Naive thymus-derived CD4-positive, alpha-beta T cell (primary cell): Measurements from ENCODE around the gene TRIM26. TPM values are rescaled to one million over a fixed set of nuclear protein-coding genes. Genes with fewer than 3 reads are reported as not detected.

Source experiments
- ATAC-seq: fragments of 150-1000 bp; cut with Tn5 transposase; 2 replicates; pipeline ENCODE4 v1.10.0; 2021; ENCODE audit warnings: mild to moderate bottlenecking, moderate library complexity
- CTCF ChIA-PET: fragments of 350-600 bp; sonication (Branson Sonifier 250); formaldehyde crosslinking; loops from one replicate; lab custom pipeline; 2021; ENCODE audit warnings: antibody characterized with exemption; lab: Charles Lee
- POLR2A ChIA-PET: fragments of 350-600 bp; sonication (Branson Sonifier 250); formaldehyde crosslinking; loops from one replicate; lab custom pipeline; 2021; ENCODE audit warnings: antibody characterized with exemption, inconsistent platforms; lab: Charles Lee
- DNase-seq, 9 donors: peaks; one replicate each; pipeline versions ENCODE4 v3.0.0 to v3.0.0-alpha.2; 2020 to 2022; ENCODE audit warnings: mixed read lengths in 1 of 9
- H3K27ac ChIP-seq: one replicate; pipeline ENCODE4 v1.7.0; 2013; ENCODE audit warnings: mild to moderate bottlenecking, low read depth, low read length, moderate library complexity
- H3K27me3 ChIP-seq, 2 donors: one replicate each; pipeline ENCODE4 v1.7.0; 2013; ENCODE audit warnings: low read length in 2 of 2, mild to moderate bottlenecking in 2 of 2, moderate library complexity in 2 of 2; ENCODE audit not compliant: control insufficient read depth in 2 of 2, insufficient read depth in 2 of 2
- H3K36me3 ChIP-seq, 3 experiments: 1 replicate in 2 of 3; 2 replicates in 1 of 3; pipeline ENCODE4 v1.7.0; 2013; ENCODE audit warnings: low read length in 3 of 3, mild to moderate bottlenecking in 3 of 3, moderate library complexity in 1 of 3; ENCODE audit not compliant: insufficient read depth in 3 of 3, control insufficient read depth in 2 of 3
- H3K4me1 ChIP-seq, 2 donors: one replicate each; pipeline ENCODE4 v1.7.0; 2013; ENCODE audit warnings: low read length in 2 of 2, mild to moderate bottlenecking in 2 of 2, moderate library complexity in 1 of 2; ENCODE audit not compliant: control insufficient read depth in 2 of 2, insufficient read depth in 2 of 2
- H3K4me3 ChIP-seq: 2 replicates; pipeline ENCODE4 v1.7.0; 2013; ENCODE audit warnings: mild to moderate bottlenecking, low read length
- H3K9me3 ChIP-seq, 3 experiments: 1 replicate in 2 of 3; 2 replicates in 1 of 3; pipeline ENCODE4 v1.7.0; 2013; ENCODE audit warnings: low read length in 3 of 3; ENCODE audit not compliant: control insufficient read depth in 2 of 3
- H3K27ac Mint-ChIP-seq, 9 donors: one replicate each; pipeline ENCODE4 v1.8.0; 2020 to 2022; ENCODE audit warnings: mixed read lengths in 9 of 9, mild to moderate bottlenecking in 8 of 9, moderate library complexity in 5 of 9, inconsistent platforms in 2 of 9
- H3K27me3 Mint-ChIP-seq, 5 donors: one replicate each; pipeline ENCODE4 v1.8.0; 2021 to 2022; ENCODE audit warnings: mixed read lengths in 5 of 5, mild to moderate bottlenecking in 1 of 5
- H3K36me3 Mint-ChIP-seq, 5 donors: one replicate each; pipeline ENCODE4 v1.8.0; 2020 to 2022; ENCODE audit warnings: mixed read lengths in 5 of 5, mild to moderate bottlenecking in 3 of 5, inconsistent platforms in 1 of 5
- H3K4me1 Mint-ChIP-seq, 7 donors: one replicate each; pipeline ENCODE4 v1.8.0; 2020 to 2022; ENCODE audit warnings: mixed read lengths in 7 of 7, mild to moderate bottlenecking in 3 of 7, inconsistent platforms in 1 of 7
- H3K4me3 Mint-ChIP-seq, 10 donors: one replicate each; pipeline ENCODE4 v1.8.0; 2020 to 2022; ENCODE audit warnings: mild to moderate bottlenecking in 10 of 10, mixed read lengths in 10 of 10, moderate library complexity in 6 of 10, inconsistent platforms in 2 of 10
- H3K9me3 Mint-ChIP-seq, 11 donors: one replicate each; pipeline ENCODE4 v1.8.0; 2020 to 2022; ENCODE audit warnings: mixed read lengths in 11 of 11, mild to moderate bottlenecking in 4 of 11, inconsistent platforms in 1 of 11, moderate library complexity in 1 of 11
- intact Hi-C, 2 donors: fragments of 100-400 bp; cut with micrococcal nuclease; formaldehyde crosslinking; loops; one replicate each; pipeline ENCODE4 v1.15.1; 2023
- polyA plus RNA-seq, 2 donors: library from polyadenylated mRNA; unstranded; fragments of 300-500 nt; fragmentation: Illumina TruSeq; gene quantifications; one replicate each; pipeline ENCODE4 v1.2.3, GENCODE V29; 2021
- total RNA-seq, 6 experiments: library from RNA in 5 of 6; stranded (reverse) in 5 of 6; gene quantifications; 1 replicate in 5 of 6; 2 replicates in 1 of 6; pipeline ENCODE4 v1.2.3 and lab custom pipeline; 2021 to 2026

The TRIM26 gene
- total and polyA plus RNA-seq, 7 experiments from 2014 or later, result 23.0 to 73.1 (median 47.6) TPM

DNA sequence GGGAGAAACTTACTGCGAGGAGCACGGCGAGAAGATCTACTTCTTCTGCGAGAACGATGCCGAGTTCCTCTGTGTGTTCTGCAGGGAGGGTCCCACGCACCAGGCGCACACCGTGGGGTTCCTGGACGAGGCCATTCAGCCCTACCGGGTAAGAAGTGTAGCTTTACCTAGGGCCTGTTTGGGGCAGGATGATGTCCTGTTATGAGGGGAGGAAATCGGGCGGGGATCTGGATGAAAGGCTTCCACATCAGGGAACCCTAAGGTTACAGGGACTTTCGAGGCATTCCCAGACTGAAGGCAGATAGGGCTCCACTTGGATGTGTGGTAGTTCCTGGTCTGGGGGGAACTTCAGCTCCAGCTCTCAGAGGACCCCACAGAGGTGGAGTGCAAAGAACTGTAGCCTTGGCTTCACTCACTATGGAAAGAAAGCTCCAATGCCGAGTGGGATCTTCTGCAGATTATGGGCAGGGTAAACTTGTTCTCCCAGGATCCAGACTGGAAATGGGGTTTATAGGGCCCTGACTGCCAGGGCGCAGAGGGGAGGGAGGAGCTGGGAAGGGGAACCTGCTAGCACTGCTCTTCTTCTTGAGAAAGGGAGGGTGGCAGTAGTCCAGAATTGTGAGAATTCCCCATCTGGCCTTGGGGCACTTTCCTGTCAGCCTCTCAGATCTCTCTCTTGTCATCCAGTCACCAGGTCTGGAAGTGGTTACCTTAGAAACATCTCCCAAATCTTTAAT, 49.1 kb downstream of the TRIM26 start:
- H3K4me1 Mint-ChIP-seq, result peaks cover 2 to 55% (median 12%) of the 10 kb centered on the region in 7 donors
- no peak overlapping the region for H3K27ac Mint-ChIP-seq
- Histone ChIP-seq H3K4me3 (no peak overlapping the region), H3K4me1 (no peaks in the 10 kb centered on the region), H3K36me3 (no peaks in the 10 kb centered on the region), H3K27ac (no peak overlapping the region), H3K27me3 (peaks cover 0 to 1% of the 10 kb centered on the region in 2 donors), H3K9me3 (no peaks in the 10 kb centered on the region)
- CTCF ChIA-PET, result no interaction called here
- no peaks in the 10 kb centered on the region for H3K36me3 Mint-ChIP-seq
- H3K4me3 Mint-ChIP-seq, result no peak overlapping the region
- DNase-seq, result no peak
- no peak for ATAC-seq
- intact Hi-C loops, result no loop called here
- POLR2A ChIA-PET, result no interaction called here
- H3K9me3 Mint-ChIP-seq, result no peaks in the 10 kb centered on the region
- H3K27me3 Mint-ChIP-seq, result peaks cover 0 to 23% (median 20%) of the 10 kb centered on the region in 5 donors

DNA sequence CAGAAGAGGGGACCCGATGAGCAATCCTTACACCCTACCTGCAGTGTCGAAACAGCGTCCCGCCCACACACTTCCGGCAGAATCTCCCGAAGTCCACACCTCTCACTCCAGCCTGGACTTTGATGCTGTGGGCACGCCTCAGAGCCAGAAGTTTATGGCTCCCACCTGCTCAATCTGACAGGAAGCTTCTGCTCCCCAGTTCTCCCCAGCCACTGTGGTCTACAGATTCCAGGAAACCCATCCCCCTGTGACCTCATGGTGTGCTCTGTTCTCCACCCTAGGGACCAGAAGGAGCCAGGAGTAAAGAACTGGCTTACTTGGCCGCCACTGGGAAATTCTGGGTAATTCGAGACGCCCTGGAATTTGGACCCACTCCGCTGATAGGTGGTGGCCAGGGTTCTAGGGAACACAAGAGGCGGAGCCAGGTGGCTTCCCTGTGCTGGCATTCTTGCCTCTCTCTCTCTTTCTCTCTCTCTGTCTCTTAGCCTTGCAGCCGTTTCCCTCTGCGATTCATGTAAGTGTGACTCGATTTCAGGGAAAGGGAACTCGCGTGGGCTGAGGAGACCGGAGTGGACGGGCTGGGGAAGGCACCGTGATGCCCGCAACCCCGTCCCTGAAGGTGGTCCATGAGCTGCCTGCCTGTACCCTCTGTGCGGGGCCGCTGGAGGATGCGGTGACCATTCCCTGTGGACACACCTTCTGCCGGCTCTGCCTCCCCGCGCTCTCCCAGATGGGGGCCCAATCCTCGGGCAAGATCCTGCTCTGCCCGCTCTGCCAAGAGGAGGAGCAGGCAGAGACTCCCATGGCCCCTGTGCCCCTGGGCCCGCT, 49.9 kb downstream of the TRIM26 start, which contains the start of gene TRIM15:
Gene TRIM15, plus strand, starts transcription at position 457 of the 828 bp plus-strand sequence. Its CDS starts 139 bp downstream, at position 596.
- ChIA-PET CTCF (no interaction called here), POLR2A (no interaction called here)
- H3K4me3 ChIP-seq, result no peak within 1 kb of the TSS
- intact Hi-C loops, result no loop called here
- H3K27ac Mint-ChIP-seq, result peak within 1 kb of the TSS in 2 of 9 donors; percentile 0 to 5
- no peaks in the 10 kb centered on the region for H3K9me3 ChIP-seq
- H3K4me3 Mint-ChIP-seq, result peak within 1 kb of the TSS in 5 of 10 donors; percentile 2 to 57 (median 22)
- ATAC-seq (no peak), DNase-seq (peak in 3 of 9 donors; percentile 13 to 66 (median 13))
- no peaks in the 10 kb centered on the region for H3K36me3 Mint-ChIP-seq
- no peaks in the 10 kb centered on the region for H3K27me3 ChIP-seq
- H3K27ac ChIP-seq, result no peak within 1 kb of the TSS
- no peaks in the 10 kb centered on the region for H3K4me1 ChIP-seq
- peaks cover 0 to 16% (median 14%) of the 10 kb centered on the region in 5 donors for H3K27me3 Mint-ChIP-seq
- no peaks in the 10 kb centered on the region for H3K36me3 ChIP-seq
- H3K9me3 Mint-ChIP-seq, result no peaks in the 10 kb centered on the region
- H3K4me1 Mint-ChIP-seq, result peaks cover 2 to 57% (median 12%) of the 10 kb centered on the region in 7 donors

DNA sequence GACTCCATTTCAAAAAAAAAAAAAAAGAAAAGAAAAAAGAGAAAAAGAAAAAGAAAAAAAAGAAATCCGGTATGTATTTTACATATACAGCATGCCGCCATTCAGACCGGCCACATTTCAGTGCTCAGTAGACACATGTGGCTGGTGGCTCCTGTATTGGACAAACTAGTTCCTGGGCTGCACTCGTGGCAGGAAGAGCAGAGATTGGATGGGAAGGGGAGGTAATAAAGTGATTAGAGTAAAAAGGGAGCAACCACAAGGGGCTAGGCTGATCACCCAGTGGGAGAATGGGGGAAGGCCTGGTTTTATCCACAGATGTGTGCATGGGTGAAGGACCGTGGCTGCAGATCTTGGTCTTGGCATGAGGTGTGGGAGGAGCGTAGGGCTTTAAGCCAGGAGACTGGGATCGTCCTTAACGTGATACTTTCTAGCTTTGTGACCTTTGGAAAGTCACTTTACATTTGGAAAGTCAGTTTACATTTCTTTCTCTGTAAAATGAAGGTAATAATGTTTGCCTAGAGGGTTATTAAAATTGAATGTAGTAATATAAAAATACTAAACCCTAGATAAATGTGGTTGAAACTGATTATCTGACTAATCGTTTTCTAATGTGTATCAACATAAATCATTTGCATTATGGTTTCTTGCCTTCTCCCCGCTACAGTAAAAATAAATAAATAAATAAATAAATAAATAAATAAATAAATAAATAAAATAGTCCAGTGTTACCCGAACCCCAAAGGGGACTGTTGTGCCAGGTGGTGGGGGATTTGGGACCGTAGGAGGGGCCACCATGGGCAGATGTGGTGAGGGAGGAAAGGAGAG, 50.7 kb downstream of the TRIM26 start:
- H3K36me3 Mint-ChIP-seq, result no peaks in the 10 kb centered on the region
- Histone ChIP-seq H3K27ac (no peak overlapping the region), H3K4me1 (no peaks in the 10 kb centered on the region), H3K9me3 (no peaks in the 10 kb centered on the region), H3K4me3 (no peak overlapping the region), H3K36me3 (no peaks in the 10 kb centered on the region), H3K27me3 (no peaks in the 10 kb centered on the region)
- peaks cover 2 to 54% (median 12%) of the 10 kb centered on the region in 7 donors for H3K4me1 Mint-ChIP-seq
- DNase-seq (no peak), ATAC-seq (no peak)
- H3K27ac Mint-ChIP-seq, result peak overlapping the region in 2 of 9 donors; percentile 0 to 5
- H3K27me3 Mint-ChIP-seq, result peaks cover 0 to 12% (median 9%) of the 10 kb centered on the region in 5 donors
- intact Hi-C loops, result no loop called here
- ChIA-PET POLR2A (no interaction called here), CTCF (no interaction called here)
- H3K4me3 Mint-ChIP-seq, result peak overlapping the region in 4 of 10 donors; percentile 2 to 53 (median 16)
- H3K9me3 Mint-ChIP-seq, result no peaks in the 10 kb centered on the region

DNA sequence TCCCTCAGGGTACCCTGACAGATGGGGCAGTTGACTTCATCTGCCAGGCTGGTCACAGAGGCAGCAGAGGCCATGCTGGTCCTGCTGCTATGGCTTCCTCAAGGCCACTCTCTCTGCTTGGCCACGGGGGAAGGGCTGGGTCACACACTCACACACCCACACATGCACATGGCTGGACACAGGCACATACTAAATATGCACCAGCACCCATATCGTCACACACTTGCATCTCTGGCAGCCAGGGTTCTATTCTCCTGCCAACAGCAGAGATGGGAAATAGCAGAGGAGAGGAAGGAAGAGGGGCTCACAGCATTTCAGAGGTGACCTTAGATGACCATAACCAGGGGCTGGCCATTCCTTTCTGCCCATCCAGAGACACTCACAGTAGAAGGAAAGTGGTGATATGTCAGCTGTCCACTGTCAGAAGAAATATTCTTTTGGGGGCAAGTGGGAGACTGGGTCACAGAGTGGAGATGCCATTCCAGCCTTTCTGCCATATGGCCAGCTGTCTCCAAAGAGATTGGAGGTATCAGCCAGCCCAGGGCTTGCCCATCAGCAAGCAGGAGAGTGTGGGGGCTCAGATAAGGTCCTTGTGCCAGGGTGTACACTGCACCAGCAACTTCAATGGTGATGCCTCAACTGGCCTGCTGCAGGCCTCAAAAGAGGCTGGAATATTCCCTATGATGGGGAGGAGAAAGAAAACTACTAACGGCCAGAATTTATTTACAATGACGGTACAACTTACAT, 52.2 kb downstream of the TRIM26 start, which contains the start of gene TRIM10:
Gene TRIM10, minus strand, starts transcription at position 427 of the 747 bp plus-strand sequence. Its CDS starts 353 bp downstream, at position 74.
- Mint-ChIP-seq H3K9me3 (no peaks in the 10 kb centered on the region), H3K4me1 (peaks cover 2 to 46% (median 12%) of the 10 kb centered on the region in 7 donors), H3K27me3 (peaks cover 0 to 11% (median 9%) of the 10 kb centered on the region in 5 donors), H3K4me3 (no peak within 1 kb of the TSS), H3K27ac (peak within 1 kb of the TSS in 1 of 9 donors; percentile 5), H3K36me3 (no peaks in the 10 kb centered on the region)
- ChIA-PET POLR2A (no interaction called here), CTCF (no interaction called here)
- intact Hi-C loops, result no loop called here
- ATAC-seq (no peak), DNase-seq (no peak)
- H3K4me3 ChIP-seq, result no peak within 1 kb of the TSS
- no peaks in the 10 kb centered on the region for H3K4me1 ChIP-seq
- no peak within 1 kb of the TSS for H3K27ac ChIP-seq
- H3K27me3 ChIP-seq, result no peaks in the 10 kb centered on the region
- no peaks in the 10 kb centered on the region for H3K36me3 ChIP-seq
- no peaks in the 10 kb centered on the region for H3K9me3 ChIP-seq

DNA sequence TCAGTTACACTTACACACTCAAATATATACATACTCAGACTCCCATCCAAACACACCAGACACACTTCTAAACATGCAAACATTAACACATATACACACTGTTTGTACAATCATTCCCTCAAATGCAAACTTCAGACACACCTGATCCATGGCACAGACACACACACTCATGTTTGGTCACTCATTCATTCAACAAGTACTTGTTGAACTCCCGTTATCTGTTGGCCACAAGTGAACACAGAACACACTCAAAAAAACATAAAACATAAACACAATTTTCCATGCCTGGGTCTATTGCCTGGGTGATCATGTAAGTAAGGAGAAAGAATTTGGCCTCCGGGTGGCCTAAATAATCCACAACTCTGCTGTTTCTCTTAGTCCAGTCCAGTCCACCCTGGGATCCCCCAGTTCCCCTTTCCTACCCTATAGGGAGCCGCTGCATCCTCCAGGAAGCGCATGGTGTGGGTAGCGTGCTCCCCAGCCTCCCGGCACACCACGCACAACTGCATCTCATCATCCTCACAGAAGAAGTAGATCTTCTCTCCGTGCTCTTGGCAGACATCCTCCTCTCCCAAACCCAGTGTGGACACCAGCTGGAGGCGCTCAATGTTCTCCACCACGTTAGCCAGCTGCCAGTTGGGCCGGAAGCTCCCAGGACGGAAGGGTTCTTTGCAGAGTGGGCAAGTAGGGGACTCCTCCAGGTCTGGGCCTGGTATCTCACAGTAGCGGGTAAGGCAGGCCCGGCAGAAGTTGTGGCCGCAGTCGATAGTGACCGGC, 53.0 kb downstream of the TRIM26 start:
- no peak overlapping the region for H3K27ac Mint-ChIP-seq

More for the DNA sequence above, 53.0 kb downstream of the TRIM26 start:
- H3K9me3 Mint-ChIP-seq, result no peaks in the 10 kb centered on the region
- no peak for DNase-seq
- CTCF ChIA-PET, result no interaction called here
- POLR2A ChIA-PET, result no interaction called here
- Histone ChIP-seq H3K36me3 (no peaks in the 10 kb centered on the region), H3K9me3 (no peaks in the 10 kb centered on the region), H3K27ac (no peak overlapping the region), H3K4me1 (no peaks in the 10 kb centered on the region), H3K4me3 (no peak overlapping the region), H3K27me3 (no peaks in the 10 kb centered on the region)
- H3K36me3 Mint-ChIP-seq, result no peaks in the 10 kb centered on the region
- intact Hi-C loops, result no loop called here
- H3K4me3 Mint-ChIP-seq, result no peak overlapping the region
- peaks cover 1 to 18% (median 13%) of the 10 kb centered on the region in 5 donors for H3K27me3 Mint-ChIP-seq
- no peak for ATAC-seq
- peaks cover 2 to 44% (median 12%) of the 10 kb centered on the region in 7 donors for H3K4me1 Mint-ChIP-seq
